Measurements from ENCODE around the gene ABI2.
"Not testable (repeated sequence)": the region's sequence is repeated elsewhere in the genome, so short reads cannot be mapped to it uniquely, and the experiment has no call there.

ABI2 gene

DNA sequence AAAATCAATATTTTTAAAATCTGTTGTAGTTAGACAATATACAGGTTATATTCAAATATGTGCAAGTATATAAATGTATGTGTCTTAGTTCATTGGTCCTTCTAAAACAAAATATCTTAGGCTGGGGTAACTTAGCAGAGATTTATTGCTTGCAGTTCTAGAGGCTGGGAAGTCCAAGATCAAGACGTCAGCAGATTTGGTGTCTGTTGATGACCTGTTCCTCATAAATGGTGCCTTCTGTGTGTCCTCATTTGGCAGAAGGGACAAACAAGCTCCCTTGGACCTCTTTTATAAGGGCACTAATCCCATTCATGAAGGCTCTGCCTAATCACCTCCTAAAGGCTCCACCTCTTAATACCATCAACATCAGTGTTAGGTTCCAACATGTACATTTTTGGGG lies 31.3 kb downstream of the ABI2 start:
- no peak for DNase-seq

DNA sequence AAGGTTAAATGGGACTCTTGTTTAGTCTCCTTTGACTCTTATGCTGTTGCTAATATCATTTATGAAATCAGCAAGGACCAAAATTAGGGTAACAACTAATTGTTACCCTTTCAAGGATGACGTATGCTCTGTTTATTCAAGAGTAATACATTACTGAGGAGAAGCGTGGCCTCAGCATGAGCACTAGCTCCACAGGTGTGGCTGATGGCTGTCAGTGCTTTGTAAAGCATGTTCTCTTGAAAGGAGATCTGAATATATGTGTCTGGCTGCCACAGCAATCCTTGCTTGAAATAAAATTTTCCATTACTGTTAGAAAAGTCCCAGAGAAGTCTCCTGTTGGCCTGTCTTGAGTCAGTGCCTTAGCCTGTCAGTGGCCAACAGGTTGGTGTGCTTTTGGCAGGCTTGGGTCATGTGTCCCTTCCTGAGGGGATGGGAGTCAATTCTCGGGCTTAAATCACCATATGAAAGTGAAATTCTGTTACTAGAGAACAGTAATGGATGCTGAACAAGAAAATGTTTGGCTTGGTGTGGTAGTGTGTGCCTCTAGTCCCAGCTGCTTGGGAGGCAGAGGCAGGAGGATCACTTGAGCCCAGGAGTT lies 32.7 kb downstream of the ABI2 start:
- no peak for DNase-seq

DNA sequence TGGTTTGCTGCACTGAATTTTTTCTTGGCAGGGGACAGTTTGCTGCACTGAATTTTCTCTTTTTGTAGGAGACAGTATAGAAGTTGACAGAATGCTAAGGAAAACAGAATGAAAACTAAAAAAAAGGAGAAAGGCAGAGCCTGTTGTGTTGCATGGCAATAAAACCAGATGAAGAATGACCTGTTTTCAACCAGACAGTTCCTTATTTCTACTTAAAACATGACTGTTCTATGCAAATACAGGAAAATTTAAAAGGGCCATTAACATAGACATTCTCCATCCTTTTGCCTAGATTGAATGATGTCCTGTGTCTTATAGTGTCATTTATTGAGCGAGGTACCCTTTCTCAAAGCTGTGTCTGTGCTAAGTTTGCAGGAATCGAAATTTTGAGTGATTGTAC lies 33.3 kb downstream of the ABI2 start:
- DNase-seq = no peak

DNA sequence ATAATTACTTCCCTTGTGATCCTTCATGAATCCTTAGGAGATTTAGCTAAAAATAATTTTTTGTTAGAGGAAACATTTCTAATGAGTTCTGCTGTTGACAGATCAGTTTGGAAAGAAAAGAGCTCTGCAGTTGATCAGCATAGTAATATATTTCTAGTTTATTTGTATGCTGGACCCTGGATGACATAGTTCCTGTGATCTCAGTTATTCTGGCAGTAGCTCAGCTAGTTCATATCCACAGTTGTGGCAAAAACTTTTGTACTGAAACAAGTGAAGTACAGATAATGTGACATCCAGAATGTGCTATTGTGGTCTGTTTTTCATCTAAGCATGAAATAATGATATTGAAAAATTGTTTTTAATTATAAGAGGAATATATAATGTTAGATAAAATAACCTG lies 33.7 kb downstream of the ABI2 start:
- DNase-seq = no peak

DNA sequence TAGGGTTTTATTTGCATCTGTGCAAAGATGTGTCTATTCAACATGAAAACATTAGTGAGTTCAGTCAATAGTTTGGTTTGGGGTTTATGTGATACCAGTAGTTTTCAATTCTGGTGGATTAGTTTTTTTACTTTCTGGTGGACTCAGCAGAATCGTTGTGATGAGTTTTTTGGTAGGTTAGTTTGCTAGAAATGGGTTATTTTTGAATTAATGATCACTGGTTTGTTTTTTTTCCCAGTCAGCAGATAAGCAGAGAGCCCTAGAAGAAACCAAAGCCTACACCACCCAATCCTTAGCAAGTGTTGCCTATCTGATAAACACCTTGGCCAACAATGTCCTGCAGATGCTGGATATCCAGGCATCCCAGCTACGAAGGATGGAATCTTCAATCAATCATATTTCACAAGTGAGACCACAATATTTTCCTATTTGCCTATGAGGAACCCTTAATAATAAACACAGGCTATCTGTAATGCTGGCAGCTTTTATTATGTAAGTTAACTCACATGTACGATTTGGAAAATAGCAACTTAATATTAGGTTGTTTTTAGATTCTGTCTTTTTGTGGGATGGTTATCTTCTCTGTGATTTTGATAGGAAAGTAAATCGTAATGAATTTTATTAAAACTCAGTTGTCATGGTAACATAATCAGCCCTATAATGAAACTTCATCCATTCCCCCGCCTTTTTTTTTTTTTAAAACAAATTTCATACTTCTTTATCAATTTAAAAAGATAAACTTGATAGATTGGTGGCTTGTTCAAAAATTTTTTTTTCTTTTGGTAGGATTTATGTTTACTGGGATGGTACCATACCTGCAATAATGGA lies 38.7 kb downstream of the ABI2 start:
- no peak for DNase-seq

DNA sequence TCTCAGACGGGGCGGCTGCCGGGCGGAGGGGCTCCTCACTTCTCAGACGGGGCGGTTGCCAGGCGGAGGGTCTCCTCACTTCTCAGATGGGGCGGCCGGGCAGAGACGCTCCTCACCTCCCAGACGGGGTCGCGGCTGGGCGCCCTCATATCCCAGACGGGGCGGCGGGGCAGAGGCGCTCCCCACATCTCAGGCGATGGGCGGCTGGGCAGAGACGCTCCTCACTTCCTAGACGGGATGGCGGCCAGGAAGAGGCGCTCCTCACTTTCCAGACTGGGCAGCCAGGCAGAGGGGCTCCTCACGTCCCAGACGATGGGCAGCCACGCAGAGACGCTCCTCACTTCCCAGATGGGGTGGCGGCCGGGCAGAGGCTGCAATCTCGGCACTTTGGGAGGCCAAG lies 44.5 kb downstream of the ABI2 start:
- DNase-seq = not testable (repeated sequence)

DNA sequence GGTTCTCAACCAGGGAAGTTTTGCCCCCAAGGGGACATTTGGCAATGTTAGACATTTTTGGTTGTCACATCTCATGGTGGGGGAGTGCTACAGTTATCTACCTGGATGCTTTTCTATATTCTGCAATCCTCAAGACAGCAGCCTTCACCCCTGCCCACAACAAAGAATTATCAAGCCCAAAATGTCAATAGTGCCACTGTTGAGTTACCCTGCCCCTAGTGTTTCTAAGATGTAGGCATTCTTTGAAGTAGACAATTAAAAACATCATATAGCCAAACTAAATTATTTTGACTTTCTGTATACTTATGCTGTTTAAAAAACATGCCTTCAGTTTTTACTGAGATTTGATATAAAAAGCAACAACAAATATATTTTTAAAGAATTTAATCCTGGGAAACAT lies 48.0 kb downstream of the ABI2 start:
- no peak for DNase-seq

DNA sequence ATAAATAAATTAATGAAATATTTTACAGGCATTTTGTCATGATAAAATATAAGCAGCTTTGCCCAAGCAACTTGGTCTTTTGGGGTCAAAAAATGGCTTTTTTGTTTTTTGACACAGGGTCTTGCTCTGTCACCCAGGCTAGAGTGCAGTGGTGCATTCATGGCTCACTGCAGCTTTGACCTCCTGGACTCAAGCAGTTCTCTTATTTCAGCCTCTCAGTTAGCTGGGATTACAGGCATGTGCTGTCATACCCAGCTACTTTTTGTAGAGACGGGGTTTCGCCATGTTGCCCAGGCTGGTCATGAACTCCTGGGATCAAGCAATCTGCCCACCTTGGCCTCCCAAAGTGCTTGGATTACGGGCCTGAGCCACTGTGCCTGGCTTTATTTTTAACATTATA lies 51.0 kb downstream of the ABI2 start:
- DNase-seq = no peak

DNA sequence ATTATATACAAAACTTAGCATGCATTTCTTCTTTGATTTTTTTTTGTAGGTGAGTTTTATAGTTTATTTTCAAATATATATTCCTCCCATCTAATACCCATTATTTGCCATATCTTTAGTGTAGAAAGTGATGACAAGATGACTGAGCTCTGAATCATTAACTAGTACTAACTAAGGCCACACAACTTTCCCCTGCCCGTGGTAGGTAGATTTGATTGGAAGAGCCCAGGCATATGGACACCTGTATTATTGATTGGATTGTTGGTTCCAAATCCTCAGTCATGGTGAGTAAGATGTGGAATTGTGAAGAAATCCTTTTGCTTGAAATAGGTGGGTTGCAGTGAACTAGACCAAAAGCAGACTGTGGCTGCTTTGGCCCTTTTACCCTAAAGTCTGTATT lies 54.8 kb downstream of the ABI2 start:
- DNase-seq = no peak

DNA sequence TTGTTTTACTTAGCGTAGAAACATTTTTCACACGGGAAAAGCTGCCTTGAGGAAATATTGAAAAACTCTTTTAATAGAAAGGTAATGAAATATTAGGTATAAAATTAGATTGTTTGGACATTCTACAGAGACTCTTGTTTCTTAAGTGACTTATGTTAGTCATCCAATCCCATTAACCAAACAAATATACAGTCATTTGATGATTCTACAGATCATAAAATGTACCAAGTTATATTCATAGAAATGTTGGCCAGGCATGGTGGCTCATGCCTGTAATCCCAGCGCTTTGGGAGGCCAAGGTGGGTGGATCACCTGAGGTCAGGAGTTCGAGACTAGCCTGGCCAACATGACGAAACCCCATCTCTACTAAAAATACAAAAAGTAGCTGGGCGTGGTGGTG lies 60.0 kb downstream of the ABI2 start:
- DNase-seq = not testable (repeated sequence)

DNA sequence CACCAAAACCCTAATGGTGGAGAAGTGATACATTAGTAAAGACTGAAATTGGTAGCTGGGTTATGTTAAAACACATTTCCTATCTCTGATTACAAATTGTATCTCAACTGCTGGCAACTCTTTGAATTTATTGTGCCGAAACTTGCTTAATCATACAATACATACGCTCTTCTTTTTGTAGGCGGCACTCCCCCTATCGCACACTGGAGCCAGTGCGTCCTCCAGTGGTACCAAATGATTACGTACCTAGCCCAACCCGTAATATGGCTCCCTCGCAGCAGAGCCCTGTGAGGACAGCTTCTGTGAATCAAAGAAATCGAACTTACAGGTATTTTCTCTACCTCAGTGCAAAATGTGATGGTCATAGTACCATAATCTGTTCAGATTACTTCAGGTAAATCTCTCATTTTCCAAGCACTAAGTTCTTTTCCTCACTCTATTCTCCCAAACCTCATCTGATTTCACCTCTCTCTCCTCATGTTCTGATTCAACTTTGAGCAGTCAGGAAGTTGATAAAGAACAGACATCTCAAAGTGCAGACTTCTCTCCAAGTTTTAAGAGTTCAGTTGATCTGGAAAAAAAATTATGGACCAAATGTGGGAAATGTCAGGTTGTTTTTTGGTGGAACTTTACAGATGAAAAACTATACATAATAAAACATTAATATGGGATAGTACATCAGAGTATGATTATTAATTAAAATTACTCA lies 66.5 kb downstream of the ABI2 start:
- no peak for DNase-seq

DNA sequence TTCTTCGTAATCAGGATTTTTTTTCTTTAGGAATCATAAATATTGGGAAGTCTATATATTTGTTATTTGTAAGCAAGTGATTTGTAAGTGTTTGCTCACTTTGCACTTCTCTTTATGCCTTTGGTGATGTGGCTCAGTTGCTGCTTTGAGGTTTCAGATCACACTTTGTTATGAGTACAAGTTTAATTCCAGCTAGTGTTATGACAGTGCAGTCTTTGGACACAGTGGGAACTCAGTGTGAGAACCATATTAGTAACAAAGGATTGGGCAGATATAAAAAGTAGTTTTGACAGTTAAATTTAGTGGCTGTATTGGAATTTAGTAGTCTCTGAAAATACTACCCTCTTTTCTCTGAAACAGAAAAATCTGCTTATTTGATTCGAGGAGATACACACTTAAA lies 67.7 kb downstream of the ABI2 start:
- DNase-seq = no peak

DNA sequence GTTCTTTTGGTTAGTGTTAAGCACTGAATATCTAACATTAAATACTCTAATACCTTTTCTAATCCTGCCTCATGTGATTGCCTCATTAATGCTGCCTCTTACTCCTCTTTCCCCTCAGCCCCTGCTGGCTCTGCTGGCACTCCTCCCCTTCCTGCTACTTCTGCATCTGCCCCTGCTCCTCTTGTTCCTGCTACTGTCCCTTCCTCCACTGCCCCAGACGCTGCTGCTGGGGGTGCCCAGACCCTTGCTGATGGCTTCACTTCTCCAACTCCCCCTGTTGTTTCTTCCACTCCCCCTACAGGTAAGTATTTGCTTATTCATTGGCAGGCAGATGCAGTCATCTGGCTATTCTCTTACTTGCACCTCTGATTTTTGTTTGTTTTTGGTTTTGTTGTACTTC lies 68.5 kb downstream of the ABI2 start:
- no peak for DNase-seq

DNA sequence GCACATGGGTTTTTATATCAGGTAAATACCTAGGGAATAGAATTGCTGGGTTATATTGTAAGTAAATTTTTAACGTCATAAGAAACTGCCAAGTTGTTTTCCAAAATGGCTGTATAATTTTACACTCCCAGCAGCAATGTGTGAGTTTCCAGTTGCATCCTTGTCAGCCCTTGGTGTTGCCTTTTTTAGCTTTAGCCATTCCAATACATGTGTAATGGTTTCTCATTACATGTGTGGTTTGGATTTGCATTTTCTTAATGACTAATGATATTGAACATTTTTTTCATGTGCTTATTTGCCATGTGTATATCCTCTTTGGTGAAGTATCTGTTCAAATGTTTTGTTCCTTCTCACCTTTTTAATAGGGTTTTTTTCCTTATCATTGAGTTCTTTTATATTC lies 70.8 kb downstream of the ABI2 start:
- DNase-seq = no peak

DNA sequence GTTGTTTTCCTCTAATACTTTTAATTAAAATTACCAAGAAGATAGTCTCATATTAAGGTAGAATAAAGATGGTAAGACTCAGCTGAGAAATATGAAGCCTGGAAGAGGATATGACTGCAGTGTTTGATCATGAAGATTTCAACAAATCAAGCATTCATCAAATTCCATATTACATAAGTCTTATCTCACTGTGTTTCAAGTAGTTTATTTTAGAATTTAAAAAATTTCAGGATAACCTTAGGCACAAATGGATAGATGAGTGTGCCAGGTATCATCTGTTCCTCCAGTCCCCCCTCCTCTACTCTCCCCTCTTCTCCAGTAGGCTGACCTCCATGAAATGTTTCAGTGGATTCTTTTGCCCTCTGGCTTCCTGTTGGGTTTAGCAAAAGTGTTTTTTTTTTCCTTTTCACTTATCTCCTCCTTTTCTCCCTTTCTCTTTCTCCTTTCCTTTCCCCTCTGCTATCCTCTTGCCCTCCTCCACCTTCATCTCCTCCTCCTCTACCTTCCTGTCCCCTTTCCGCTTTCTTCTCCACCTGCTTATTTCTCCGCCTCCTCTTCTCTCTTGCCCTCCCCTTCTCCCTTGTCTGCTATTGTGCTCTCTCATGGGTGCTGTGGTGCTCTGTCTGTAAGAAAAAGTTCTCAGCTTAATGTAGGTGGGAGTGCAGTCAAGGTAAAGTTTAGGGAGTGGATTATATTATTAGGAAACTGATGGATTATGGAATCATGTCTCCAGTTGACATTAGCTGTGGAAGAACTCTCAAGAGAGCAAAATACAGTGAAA lies 72.8 kb downstream of the ABI2 start:
- no peak for DNase-seq

DNA sequence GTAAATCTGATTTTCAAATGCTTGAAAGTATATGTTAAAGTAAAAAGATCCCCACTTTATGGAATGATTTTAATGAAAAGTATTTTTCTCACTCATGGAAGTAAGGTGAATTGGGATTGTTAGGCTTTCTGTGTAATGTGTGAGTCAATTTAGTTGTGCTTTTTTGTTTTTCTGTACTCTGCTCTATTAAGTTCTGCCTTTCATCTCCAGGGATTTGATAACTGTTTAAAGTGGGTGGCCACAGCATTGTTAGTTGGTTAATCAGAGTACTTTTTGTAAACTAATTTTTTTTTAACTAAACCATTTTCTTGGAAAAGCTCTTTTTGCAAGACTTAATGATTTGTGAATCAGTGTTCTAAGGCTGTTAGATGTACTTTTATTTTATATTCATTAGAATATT lies 76.8 kb downstream of the ABI2 start:
- no peak for DNase-seq

DNA sequence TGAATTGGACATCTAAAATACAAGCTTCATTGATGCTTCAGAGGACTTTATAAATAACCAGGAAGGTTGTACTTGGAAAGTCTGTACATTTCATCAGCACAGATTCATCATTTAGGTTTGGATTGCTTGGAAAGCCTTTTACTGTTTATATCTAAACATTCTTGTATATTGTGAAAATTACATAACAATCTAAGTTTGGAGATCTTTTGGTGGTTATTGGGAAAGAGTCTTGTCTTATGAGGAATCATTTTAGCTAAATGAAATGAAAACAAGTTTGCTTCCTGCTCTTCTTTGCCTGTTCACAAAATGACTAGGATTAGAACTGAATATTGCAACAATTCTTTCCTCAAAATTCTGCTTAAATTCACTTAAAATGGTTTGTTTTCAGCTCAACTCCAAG lies 79.3 kb downstream of the ABI2 start:
- DNase-seq = no peak

DNA sequence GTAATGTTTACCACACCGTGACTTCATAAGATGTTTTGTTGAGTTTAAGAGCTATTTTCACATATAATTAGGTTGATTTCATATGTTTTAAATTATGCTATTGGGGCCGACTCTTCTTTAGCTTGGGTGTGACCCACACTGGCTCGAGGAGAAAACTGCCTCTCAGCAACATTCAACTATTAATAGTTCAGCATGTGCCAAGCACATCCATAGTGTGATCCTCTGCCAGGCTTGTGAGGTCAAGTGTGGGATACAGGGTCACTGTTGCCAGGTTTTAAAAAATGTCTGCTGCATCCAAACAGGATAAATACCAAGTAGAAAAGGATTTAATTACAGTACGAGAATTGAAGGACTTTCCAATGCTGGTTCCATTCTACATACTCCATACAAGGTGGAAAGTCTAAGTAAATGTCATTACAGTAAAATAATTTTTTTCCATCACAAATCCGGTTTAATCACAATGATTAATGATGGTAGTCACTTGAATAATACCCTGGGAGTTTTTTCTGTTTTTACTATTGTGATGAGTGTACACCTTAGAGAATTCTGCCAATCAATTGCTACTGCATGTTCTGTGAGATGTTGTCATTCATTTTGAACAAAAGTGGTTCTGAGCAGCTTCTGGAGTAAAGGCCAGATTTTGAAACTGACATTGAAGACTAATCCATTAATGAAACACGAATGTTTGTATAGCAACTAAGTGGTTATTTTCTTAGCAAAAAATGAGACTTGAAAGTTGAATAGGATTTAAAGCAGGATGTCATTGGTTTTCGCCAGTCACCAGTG lies 84.5 kb downstream of the ABI2 start:
- no peak for DNase-seq

DNA sequence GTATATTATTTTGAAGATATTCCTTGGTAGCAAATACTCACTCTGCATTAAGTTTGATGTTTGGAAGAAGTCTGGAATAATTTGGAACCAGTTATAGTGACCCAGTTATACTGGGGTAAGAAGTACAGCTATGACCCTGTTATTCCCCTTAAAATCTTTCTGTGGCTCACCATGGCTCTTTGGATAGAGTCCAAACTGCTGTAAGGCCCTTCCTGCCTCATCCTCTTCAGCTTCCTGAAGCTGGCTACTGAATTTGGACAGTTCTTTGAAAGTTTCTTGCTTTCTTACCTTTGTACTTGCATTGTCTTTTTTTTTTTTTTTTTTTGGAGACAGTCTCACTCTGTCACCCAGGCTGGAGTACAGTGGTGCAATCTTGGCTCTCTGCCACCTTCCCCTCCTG lies 85.6 kb downstream of the ABI2 start:
- DNase-seq = no peak

DNA sequence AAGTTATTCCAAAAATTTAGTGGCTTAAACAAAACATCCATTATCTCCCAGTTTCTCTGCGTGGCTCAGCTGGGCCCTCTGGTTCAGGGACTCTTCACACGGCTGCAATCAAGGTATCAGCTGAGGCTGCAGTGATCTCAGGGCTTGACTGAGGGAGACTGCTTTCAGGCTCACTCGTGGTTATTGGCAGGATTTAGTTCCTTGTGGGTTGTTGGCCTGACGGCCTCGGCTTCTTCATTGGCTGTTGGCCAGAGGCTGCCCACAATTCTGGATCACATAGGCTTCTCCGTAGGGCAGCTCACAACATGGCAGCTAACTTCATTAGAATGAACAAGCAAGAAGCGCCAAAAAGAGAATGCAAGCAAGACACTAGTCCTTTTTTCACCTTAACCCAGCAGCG lies 90.1 kb downstream of the ABI2 start:
- DNase-seq = no peak

DNA sequence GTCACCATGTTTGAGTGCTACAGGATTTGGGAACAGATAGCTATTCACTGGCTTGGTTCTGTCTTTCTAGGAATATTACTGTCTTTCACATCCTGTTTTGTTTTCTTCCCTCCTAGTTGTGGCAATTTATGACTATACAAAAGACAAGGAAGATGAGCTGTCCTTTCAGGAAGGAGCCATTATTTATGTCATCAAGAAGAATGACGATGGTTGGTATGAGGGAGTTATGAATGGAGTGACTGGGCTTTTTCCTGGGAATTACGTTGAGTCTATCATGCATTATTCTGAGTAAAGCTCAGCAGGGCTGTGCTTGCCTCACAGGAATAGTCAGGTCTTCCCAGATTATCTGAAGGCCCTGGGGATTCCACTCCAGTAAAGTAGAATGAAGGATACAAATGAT lies 98.9 kb downstream of the ABI2 start:
- no peak for DNase-seq

DNA sequence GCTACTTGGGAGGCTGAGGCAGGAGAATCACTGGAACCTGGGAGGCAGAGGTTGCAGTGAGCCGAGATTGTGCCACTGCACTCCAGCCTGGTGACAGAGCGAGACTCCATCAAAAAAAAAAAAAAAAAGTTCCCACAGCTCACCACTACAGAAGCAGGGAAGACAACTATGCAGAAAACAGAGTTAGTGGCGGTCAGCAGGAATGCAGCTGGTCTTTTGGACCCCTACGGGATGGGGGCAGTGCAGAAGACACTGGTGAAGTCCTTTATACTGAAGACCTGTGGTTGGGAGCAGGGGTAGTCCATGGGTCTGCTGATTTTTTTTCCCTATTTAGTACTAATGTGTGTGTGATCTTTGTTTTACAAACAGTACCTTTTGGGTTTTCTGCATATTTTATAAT lies 101.4 kb downstream of the ABI2 start:
- not testable (repeated sequence) for DNase-seq

All from activated effector memory CD4-positive, alpha-beta T cell treated with Interleukin-2 at 50 U/mL for 16 hours (primary cell).